HG03575 (cell line): Measurements from ENCODE around the gene CHL1.

Experiments used
- ATAC-seq: cut with Tn5 transposase; IDR thresholded peaks from one replicate; pipeline ENCODE4 v1.9.1; 2021; ENCODE audit not compliant: unreplicated experiment, insufficient number of reproducible peaks, low FRiP score; ENCODE audit errors: extremely low read depth

CHL1 gene

DNA sequence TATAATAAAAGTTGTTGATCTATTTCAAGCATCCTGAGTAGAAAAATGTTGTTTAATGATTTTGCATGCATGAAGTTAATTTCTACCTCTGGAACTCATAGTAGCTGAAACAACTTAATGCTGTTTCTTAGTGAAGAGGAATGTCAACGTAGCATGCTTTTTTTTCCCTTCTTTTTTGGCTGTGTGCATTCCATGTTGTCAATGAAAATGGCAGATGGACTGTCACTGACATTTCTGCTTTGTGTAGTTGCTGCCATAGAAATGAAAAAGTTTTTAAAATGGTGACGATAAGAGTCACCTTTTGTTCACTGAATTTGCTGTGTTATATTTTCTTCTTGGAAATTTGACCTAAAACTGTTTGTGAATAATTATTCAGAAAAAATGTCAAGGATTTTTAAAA, 116.3 kb downstream of the CHL1 start:
- ATAC-seq = no peak

- ATAC-seq = no peak
These were observed 120.4 kb downstream of the CHL1 start for GRCh38 chr3:317012-317411.

- ATAC-seq = no peak
These were observed 122.3 kb downstream of the CHL1 start for GRCh38 chr3:318903-319302.

DNA sequence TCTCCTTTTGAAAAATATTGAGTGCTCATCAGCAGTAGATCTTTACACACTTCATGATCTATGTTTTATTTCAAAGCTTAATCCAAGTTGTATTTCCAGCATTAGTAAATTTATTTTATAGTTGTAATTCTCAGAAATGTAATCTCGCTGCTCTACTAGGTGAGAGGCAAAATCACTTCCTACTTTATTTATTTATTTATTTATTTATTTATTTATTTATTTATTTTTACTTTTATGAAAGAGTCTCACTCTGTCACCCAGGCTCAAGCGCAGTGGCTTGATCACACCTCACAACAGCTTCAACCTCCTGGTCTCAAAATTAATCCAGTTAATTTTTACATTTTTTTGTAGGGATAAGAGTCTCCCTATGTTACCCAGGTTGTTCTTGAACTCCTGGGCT, 127.9 kb downstream of the CHL1 start:
- no peak for ATAC-seq

DNA sequence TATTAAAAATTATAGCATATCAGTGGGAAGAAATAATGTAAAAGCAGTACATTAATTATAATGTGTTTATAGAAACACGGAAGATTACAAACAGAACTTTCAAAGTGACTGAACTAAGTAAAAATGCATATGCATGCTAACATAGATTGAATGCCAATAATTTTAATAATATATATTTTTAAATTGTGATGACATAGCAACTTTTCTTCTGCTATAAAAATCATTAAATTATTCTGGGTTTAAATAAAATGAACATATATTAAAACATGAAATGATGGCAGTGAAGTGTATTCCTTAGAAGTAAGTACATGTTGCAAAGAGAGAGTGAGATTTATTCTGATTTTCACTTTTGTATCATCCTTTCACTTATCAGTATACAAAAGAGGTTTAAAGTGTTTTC, 128.9 kb downstream of the CHL1 start:
- ATAC-seq = no peak

DNA sequence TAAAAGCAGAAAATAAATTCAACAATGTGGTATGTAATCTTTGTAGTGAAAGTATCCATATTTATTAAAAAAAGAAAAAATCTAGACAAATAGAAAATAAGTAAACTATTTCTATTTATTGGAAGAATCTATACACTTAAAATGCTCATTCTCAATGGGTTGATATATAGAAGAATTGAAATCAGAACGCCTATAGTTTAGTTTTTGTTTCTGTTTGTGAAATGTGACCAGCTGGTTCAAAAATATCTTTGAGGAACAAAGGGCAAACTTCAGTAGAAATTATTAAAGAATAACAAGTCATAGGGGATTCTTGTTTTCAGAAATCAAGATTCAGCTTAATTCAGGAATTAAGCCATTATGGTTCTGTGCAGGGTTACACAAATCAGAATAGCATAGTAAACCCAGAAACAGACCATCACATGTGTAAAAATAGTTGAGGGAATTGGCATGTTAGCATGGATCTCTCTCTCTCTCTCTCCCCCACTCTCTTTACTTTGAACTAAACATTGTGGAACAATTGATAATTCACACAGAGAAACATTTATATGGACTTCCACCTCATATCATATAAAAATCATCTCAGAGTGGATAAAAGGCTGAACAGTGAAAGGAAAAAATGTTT, 134.0 kb downstream of the CHL1 start:
- no peak for ATAC-seq

GRCh38 chr3:331881-332280, 135.3 kb downstream of the CHL1 start:
- no peak for ATAC-seq

DNA sequence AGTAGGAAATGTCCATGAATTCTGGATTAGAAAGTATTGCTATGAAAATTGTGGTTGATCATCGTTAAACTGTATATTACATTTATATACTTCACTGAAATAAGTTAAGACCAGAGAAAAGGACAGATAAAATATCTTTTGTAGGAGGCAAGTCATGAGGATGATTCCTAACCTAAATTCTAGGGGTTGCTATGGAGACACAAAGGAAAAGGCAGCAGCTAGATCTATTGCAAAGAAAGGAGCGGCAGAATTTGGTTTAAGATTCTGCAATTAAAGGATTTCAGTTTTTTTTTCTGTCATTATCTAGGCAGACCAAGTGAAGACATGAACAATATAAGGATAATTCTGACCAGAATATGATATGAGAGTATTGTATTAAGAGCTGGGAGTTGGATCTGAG, 136.1 kb downstream of the CHL1 start:
- no peak for ATAC-seq

- ATAC-seq = no peak
These were observed 138.7 kb downstream of the CHL1 start for GRCh38 chr3:335240-335639.

- no peak for ATAC-seq
These were observed 142.8 kb downstream of the CHL1 start for GRCh38 chr3:339351-339750.

- ATAC-seq = no peak
These were observed 145.4 kb downstream of the CHL1 start for GRCh38 chr3:341998-342397.

DNA sequence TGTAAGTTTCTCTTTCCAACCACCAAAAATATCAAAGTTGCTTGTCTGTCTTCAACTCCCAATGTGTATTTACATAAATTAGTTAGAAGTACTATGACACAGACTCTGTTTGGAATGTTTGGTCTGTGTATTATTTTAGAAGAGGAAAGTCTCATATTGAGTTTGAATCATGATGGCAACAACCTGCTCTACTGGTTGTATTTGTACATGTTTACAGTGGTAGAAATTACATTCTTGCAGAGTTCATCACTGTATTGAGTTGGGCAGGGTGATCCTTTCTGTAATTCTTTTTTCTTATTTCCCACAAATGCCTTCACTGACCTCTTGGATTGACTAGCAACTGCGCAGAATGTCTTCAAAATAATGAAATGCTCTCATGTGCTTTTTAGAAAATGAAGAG, 149.6 kb downstream of the CHL1 start:
- ATAC-seq = no peak

GRCh38 chr3:347581-347980, 151.0 kb downstream of the CHL1 start:
- ATAC-seq = no peak

DNA sequence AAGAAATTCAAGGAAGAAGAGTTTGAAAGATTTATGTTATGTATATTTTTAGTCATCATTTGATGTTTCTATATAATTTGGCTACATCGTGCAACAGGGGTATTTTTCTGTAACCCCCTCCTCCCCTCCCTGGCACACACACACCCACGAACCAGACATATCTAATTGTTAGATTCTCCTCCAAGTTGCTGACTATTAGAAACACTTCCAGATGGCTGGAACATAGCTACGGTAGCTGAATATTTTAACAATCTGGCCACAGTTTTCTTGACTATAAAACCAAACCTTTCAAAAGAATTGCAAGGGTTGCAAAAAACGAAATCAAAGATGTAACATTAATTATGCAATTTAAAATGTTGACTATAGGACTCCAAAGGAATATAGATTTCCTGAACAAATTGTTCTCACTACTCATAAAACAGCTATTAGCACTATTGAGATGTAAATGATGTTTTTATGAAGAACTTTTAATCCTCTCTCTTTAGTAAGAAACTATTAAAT, 154.4 kb downstream of the CHL1 start:
- no peak for ATAC-seq

DNA sequence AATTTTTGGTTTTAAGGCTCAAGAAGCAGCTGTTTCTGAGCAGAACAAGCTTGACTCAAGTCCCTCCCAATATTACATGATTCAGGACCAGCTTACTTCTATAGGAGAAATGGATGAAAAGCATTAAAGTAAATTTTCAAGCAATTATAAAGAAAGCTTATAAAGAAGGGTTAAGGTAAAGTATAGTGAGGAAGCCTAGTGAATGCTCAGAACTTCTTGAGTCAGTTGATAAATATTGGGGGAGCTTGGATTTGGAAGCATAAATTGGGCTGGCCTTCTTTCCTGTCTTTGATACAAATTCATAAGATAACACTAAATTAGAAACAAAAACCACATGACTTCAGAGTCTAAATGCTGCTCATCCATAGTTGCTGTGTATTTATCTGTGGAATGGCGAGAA, 156.0 kb downstream of the CHL1 start:
- ATAC-seq = no peak

DNA sequence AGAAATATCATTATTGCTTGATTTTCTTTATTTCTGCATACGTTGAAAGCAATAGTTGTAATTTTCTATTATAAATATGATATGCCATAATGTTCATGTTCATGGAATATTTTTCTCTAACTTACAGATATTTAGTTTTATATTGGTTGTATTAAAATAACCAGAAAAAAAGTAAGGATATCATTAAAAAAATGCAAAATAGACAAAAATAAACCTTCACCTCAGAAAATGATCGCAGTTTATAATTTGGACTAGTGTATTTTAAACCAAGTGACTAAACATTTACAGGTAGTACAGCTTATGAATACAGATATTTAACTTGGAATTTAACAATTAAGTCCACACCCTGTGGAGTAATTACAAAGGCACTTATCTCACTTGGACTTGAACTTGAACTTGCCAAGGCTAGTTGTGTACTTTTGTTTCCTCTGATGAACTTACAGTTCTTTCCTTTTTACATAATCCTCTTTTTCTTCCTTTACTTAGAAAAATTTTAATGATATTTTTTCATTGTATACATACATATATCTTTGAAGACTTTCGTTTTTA, 156.7 kb downstream of the CHL1 start:
- no peak for ATAC-seq

DNA sequence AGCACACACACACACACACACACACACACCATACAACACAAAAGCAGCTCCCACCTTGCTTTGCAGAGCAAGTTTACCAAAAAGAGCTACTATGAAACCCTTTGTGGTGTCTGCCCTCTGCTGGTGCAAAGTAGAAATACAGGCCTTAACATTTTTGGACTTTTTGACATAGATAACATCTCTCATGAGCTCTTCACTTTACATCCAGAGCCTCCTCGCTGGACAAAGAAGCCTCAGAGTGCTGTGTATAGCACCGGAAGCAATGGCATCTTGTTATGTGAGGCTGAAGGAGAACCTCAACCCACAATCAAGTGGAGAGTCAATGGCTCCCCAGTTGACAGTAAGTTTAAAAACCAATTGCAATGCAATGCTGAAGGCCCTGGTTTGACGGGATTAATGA, 157.9 kb downstream of the CHL1 start:
- no peak for ATAC-seq

DNA sequence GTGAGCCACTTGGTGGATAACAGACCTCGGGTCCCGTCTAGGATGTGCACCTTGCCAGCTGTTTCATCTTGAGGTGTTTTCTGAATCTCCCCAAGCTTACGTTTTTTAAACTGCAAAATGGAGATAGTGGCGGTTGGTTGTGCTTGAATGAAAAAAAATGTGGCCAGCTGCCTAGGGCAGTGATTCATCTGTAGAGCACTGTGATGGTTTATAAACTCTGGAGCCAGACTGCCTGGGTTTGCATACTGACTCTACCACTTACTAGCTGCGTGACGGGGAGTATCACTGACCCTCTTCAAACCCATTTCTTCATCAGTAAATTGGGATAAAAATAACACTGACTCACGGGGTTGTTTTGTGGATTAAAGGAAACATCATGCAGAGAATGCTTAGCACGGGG, 159.1 kb downstream of the CHL1 start:
- ATAC-seq = peak; percentile 33

DNA sequence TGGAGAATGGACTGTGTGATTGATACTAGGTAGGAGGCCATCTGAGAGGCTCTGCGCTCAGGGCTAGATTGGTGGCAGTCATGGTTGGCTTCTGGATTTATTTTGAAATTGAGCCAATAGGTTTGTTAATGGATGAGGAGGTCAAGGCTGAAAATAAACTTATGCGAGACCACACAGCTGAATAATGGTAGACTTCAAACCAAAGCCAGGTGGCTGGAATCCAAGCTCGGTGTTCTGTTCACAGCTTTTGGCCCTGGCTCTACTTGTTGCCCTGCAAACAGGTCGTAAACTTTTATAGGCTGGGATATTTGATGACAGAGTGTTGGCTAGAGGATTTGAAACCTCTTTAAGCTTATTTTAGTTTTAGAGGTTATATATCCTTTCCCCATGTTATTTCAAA, 160.4 kb downstream of the CHL1 start:
- no peak for ATAC-seq

- ATAC-seq = peak; percentile 47
These were observed 163.1 kb downstream of the CHL1 start for GRCh38 chr3:359672-360071.

- no peak for ATAC-seq
These were observed 166.2 kb downstream of the CHL1 start for GRCh38 chr3:362681-363338.
